Measurements from ENCODE around the gene TRIO. TPM values are rescaled to one million over a fixed set of nuclear protein-coding genes. Genes with fewer than 3 reads are reported as not detected.

TRIO gene
- total RNA-seq, 1 donor from 2014 or later: 148 TPM

GRCh38 chr5:14501353-14502293 is 358.5 kb downstream of the TRIO start:
- Histone ChIP-seq H3K4me3 (no peak overlapping the region), H3K4me1 (no peaks in the 10 kb centered on the region), H3K9me3 (no peaks in the 10 kb centered on the region), H3K36me3 (peaks cover 100% of the 10 kb centered on the region), H3K27ac (no peak overlapping the region), H3K27me3 (ENCODE audit: low read depth) (no peaks in the 10 kb centered on the region)
- DNase-seq: no peak
- intact Hi-C loops (cut with DNase I): no loop called here
- no peak for TF ChIP-seq CTCF (IDR thresholded peaks at IDR 0.05)
- no peak for ATAC-seq

- no peak for ATAC-seq
- peaks cover 100% of the 10 kb centered on the region for H3K36me3 ChIP-seq
- no peaks in the 10 kb centered on the region for H3K4me1 ChIP-seq
- TF ChIP-seq CTCF (IDR thresholded peaks at IDR 0.05): no peak
- no peaks in the 10 kb centered on the region for H3K27me3 ChIP-seq (ENCODE audit: low read depth)
- no peak for DNase-seq
- H3K27ac ChIP-seq: no peak overlapping the region
- H3K4me3 ChIP-seq: no peak overlapping the region
- H3K9me3 ChIP-seq: no peaks in the 10 kb centered on the region
- intact Hi-C loops (cut with DNase I): no loop called here
Observed at GRCh38 chr5:14502294-14502690, 359.1 kb downstream of the TRIO start.

GRCh38 chr5:14503017-14503680 is 360.0 kb downstream of the TRIO start:
- intact Hi-C loops (cut with DNase I): no loop called here

GRCh38 chr5:14503681-14504331 is 360.7 kb downstream of the TRIO start:
- Histone ChIP-seq H3K9me3 (no peaks in the 10 kb centered on the region), H3K27me3 (ENCODE audit: low read depth) (no peaks in the 10 kb centered on the region), H3K36me3 (peaks cover 100% of the 10 kb centered on the region), H3K4me1 (no peaks in the 10 kb centered on the region), H3K27ac (no peak overlapping the region), H3K4me3 (no peak overlapping the region)
- intact Hi-C loops (cut with DNase I): no loop called here
- no peak for TF ChIP-seq CTCF (IDR thresholded peaks at IDR 0.05)
- ATAC-seq (peak in 1 of 2 donors; percentile 9), DNase-seq (no peak)

More at GRCh38 chr5:14503017-14503680, 360.0 kb downstream of the TRIO start:
- no peaks in the 10 kb centered on the region for H3K4me1 ChIP-seq
- H3K9me3 ChIP-seq: no peaks in the 10 kb centered on the region
- H3K36me3 ChIP-seq: peaks cover 100% of the 10 kb centered on the region
- no peaks in the 10 kb centered on the region for H3K27me3 ChIP-seq (ENCODE audit: low read depth)
- DNase-seq: no peak
- no peak for TF ChIP-seq CTCF (IDR thresholded peaks at IDR 0.05)
- H3K27ac ChIP-seq: no peak overlapping the region
- no peak for ATAC-seq
- no peak overlapping the region for H3K4me3 ChIP-seq

- Histone ChIP-seq H3K4me3 (no peak overlapping the region), H3K36me3 (peaks cover 96% of the 10 kb centered on the region), H3K4me1 (no peaks in the 10 kb centered on the region), H3K27me3 (ENCODE audit: low read depth) (no peaks in the 10 kb centered on the region), H3K9me3 (no peaks in the 10 kb centered on the region), H3K27ac (no peak overlapping the region)
- TF ChIP-seq CTCF (IDR thresholded peaks at IDR 0.05): no peak
- intact Hi-C loops (cut with DNase I): no loop called here
- DNase-seq (no peak), ATAC-seq (no peak)
Observed at GRCh38 chr5:14504332-14504727, 361.2 kb downstream of the TRIO start.
